Activated CD8-positive, alpha-beta memory T cell treated with anti-CD3 and anti-CD28 coated beads, Interleukin-2, amount 50 U/mL, for 48 hours (primary cell): ENCODE data around the gene NNAT.
"Not testable (repeated sequence)": the region's sequence is repeated elsewhere in the genome, so short reads cannot be mapped to it uniquely, and the experiment has no call there.

Experiments
- DNase-seq: peaks from one replicate; pipeline ENCODE4 v3.0.0-alpha.2; 2020

The NNAT gene

DNA sequence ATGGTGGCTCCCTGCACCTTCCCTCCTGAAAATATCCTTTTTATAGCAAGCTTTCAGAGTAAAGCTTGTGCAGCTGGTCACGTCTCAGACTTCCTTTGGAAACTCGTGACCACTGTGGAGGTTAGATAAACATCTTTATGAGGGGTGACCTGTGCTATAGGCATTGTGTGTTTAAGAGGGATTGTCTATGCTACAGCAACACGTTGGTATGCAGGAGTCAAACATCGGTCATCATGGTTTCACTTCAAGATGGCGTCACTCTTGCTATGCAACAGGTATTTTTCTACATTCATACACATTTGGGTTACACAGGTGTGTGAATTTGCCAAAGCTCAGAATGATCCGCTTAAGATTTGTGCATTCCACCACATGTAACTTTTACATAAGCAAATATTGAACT, 21.2 kb downstream of the NNAT start:
- DNase-seq = no peak

- DNase-seq = no peak
Observed at GRCh38 chr20:37543828-37544227, 22.8 kb downstream of the NNAT start.

DNA sequence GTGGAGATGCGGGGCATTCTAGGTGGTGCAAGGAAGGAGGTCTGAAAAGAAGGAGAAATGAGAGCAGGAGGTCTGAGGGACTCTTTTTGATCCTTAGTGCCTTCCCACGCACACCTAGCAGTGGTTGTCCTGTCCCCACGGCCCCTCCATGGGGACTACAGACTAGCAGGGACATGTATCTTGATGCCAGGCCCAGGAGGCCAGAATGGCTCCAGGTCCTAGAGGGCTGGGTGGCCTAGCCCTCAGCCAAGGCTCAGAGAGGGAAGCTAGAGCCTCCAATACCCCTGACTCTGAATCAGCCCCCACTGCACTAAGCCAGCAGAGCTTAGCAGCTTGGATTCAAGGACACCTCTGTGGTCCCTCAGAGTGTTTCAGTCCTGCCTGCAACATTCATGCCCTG, 23.3 kb downstream of the NNAT start:
- DNase-seq = no peak

- DNase-seq = no peak
Observed at GRCh38 chr20:37545516-37545915, 24.5 kb downstream of the NNAT start.

GRCh38 chr20:37547912-37548311, 26.9 kb downstream of the NNAT start:
- DNase-seq = no peak

- not testable (repeated sequence) for DNase-seq
Observed at GRCh38 chr20:37550101-37550920, 29.3 kb downstream of the NNAT start.

- DNase-seq = not testable (repeated sequence)
Observed at GRCh38 chr20:37551660-37552059, 30.6 kb downstream of the NNAT start.

DNA sequence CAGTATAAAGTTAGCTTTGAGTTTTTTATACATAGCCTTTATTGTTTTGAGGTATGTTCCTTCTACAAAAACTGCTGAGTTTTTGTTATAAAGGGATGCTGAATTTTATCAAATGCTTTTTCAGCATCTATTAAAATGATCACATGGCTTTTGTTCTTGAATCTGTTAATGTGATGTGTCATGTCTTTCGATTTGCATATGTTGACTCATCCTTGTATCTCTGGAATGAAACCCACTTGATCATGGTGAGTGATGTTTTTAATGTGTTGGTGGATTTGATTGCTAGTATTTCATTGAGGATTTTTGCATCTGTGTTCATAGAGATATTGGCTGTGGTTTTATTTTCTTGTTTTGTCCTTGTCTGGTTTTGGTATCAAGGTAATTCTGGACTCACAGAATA, 31.4 kb downstream of the NNAT start:
- DNase-seq = no peak

DNA sequence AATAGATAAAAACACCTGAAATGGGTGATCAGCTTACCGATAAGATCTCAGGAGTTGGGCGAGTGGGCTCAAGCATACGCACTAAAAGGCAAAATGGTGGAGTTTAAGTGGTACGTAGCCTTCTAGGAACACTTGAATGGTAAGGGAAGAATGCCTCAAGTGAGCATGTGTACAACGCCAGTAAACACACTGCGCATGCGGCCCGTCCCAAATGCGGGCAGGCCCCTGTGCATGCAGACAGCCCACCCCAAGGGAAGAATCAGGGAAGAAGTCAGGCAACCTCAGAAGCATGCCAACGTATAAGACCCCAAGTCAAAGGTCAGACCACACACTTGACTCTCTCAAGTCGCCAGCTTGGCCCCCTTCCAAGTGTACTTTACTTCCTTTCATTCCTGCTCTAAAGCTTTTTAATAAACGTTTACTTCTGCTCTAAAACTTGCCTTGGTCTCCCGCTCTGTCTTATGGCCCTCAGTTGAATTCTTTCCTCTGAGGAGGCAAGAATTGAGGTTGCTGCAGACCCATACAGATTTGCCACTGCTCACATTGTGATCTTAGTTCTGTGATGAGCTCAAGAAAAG, 33.8 kb downstream of the NNAT start:
- not testable (repeated sequence) for DNase-seq

- peak; percentile 18 for DNase-seq
Observed at GRCh38 chr20:37556538-37556937, 35.5 kb downstream of the NNAT start.

- DNase-seq = peak; percentile 13
Observed at GRCh38 chr20:37558306-37558705, 37.3 kb downstream of the NNAT start.

- DNase-seq = no peak
Observed at GRCh38 chr20:37558779-37559178, 37.7 kb downstream of the NNAT start.

DNA sequence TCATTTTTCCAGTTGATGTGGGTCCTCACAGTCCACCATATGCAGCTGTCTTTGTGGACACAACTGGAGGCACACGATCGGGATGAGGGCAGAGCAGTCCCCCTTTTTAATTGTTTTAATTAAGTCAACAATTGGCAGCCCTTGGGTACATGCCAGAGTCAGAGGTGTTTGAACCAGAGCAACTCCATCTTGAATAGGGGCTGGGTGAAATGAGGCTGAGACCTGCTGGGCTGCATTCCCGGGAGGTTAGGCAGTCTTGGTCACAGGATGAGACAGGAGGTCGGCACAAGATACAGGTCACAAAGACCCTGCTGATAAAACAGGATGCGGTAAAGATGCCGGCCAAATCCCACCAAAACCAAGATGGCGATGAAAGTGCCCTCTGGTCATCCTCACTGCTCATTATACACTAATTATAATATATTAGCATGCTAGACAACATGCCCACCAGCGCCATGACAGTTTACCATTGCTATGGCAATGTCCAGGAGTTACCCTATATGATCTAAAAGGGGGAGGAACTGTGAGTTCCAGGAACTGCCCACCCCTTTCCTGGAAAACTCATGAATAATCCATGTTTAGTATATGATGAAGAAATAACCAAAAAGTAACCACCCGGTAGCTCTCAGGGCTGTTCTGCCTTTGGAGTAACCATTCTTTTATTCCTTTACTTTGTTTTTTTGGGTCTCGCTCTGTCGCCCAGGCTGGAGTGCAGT, 38.4 kb downstream of the NNAT start:
- DNase-seq = peak; percentile 25

DNA sequence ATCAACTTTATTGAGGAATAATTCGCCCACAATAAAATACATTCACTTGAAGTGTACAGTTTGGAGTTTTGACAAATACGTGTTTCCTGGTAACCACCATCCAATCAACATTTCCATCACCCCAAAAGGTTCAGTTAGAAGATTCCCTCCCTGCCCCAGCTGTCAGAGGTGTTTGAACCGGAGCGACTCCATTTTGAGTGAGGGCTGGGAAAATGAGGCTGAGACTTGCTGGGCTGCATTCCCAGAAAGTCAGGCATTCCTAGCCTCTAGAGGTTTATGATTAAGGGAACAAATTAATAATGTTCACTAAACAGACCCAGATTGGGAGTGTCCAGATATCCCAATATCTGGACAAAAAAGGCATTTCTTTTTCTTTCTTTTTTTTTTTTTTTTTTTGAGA, 39.6 kb downstream of the NNAT start:
- DNase-seq = no peak

GRCh38 chr20:37562695-37563480, 41.8 kb downstream of the NNAT start:
- peak; percentile 17 for DNase-seq

DNA sequence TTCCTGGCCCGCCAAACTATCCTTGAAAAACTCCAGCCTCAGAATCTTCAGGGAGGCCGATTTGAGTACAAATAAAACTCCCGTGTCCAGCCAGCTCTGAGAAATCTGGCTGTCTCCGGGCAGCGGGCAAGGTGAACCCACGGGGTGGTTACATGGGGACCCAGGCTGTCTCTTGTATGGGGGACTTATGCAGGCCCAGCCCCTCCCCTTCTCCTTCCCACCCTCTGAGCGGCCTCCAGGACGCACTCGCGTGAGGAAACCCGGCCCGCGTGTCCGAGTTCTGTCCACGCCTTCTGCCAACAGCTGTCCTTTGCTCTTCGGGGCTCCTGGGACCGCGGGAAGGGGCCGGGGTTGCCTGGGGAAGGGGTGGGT, 43.0 kb downstream of the NNAT start:
- no peak for DNase-seq

DNA sequence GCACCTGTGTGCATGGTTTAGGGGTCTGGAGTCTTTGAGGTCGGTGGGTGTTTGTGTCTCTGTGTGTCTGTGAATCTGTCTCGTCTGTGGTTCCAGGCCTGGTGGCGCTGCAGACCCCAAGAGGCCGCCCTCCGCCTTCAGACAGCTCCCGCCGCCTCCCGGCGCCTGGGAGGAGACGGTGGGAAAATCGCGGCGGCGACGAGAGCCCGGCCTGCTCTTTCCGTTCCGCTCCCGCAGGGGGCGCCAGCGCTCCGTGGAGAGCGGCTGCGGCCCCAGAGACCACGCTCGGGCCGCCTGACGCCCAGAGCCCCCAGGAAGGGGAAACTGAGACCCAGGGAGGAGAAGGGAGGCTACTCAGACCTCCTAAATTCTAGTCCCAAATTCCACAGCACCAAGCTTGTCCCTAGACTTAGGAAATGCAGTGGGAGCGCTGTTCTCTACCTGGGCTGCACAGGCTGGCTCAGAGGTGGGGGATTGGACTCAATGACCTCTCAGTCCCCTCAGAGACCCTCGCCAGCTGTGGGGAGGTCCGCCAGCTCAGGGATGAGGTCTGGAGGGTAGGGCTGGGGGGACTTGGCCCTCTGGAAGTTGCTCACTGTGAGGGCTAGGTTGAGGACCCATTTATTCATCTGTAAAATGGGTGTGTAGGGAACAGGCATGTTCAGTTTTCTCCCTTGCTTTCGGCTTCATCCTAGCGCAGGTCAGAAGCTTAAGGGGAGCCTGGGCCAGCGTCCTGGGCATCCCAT, 43.5 kb downstream of the NNAT start:
- peak; percentile 87 for DNase-seq

GRCh38 chr20:37565134-37565811, 44.2 kb downstream of the NNAT start:
- peak; percentile 42 for DNase-seq

DNA sequence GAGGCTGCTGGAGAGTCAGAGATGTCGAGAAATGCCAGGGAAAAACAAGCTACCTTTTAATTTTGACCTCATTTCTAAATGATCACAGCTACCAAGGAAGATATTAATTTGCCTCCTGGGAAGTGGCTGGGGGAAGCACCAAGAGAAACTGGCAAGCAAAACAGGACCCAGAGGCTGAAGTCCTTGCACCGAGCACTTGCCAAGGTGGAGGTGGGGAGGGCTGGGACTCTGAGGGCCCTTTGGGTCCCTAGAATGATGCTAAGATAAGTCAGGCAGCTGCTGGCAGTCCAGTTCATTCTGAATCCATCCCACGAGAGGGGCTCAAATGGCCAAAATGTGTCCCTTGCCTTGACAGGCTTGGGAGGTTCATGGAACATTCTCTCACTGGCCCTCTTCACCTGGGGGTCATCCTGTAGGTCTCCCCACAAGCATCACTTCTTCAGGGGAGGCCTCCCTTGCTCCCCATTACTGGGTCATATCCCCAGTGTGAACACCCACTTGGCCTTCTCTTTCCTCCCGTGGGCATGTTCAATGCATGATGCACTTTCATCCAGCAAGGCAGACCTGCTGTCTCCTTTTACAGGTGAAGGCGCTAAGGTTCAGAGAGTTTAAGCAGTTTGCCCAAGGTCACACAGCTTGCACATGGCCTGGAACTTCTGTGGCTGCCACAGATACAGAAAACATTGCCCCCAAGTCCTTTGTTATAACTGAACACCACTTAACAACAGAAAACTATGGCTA, 45.7 kb downstream of the NNAT start:
- peak; percentile 37 for DNase-seq

DNA sequence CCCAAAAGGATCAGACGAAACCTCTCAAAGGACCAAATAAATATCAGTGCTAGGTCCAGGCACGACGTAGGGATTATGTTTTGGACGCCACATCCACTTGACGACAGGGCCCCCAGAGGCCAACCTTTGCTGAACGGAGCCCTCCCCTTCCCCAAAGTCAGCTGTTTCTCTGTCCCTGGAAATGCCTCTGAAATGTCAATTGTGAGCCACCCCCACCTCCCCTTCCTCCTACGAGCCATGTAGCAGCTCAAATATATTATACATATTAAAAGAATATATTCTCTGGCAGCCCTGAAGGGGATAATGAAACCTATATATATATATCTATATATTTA, 46.2 kb downstream of the NNAT start:
- peak; percentile 26 for DNase-seq
